Stimulated activated CD8-positive, alpha-beta memory T cell treated with anti-CD3 and anti-CD28 coated beads, Interleukin-15, amount 100 ng/mL, for 48 hours (primary cell): Measurements from ENCODE around the gene B4GALNT1.
"Not testable (repeated sequence)": the region's sequence is repeated elsewhere in the genome, so short reads cannot be mapped to it uniquely, and the experiment has no call there.

Experiments
- DNase-seq, 2 donors: peaks; one replicate each; pipeline ENCODE4 v3.0.0-alpha.2; 2020; ENCODE audit warnings: low read depth in 2 of 2

The B4GALNT1 gene

GRCh38 chr12:57637364-57637763 lies 4.4 kb upstream of the B4GALNT1 start:
- DNase-seq, result no peak

- not testable (repeated sequence) for DNase-seq
These were observed 3.7 kb upstream of the B4GALNT1 start for GRCh38 chr12:57636731-57637130.

DNA sequence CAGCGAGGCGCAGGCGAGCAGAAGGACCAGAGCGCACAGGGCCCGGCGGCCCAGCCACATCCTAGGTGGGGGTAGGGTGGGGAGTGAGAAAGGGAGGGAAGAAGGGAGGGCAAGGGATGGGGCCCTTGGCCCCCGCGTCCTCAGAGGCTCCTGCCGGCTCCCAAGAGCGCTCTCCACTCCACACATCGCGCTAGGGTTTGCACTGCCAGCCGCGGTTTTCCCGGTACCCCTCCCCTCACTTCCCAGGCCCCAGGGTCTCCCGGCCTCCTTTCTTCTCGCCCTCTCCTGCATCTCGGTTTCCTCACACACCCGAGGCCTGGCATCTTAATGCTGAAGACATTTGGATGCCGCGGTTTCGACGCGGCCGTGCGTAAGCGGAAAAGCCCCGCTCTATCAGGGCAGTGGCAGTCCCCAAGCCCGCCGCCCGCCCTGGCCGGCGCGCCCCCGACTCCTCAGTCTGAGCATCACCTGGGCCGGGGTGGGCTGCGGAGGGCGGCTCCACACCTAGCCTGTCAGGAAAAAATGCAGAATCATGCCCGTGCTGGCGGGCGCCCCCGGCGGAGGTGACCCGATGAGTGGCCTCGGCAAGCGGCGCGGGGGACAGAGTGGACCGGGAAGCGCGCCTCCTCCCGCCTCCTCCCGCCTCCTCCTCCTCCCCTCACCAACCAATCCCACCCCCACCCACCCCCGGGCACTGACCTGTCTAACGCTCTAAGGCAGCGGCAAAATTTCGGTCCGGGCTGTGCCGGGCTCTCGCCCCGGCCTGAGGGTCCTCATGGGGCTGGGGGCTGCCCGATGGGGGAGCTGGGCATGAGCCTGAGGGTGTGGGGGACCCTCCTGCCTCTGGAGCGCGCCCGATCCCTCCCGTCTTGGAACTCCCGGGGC lies 686 bp downstream of the B4GALNT1 start:
- no peak for DNase-seq

GRCh38 chr12:57631566-57632072 lies 1.4 kb downstream of the B4GALNT1 start:
- no peak for DNase-seq

DNA sequence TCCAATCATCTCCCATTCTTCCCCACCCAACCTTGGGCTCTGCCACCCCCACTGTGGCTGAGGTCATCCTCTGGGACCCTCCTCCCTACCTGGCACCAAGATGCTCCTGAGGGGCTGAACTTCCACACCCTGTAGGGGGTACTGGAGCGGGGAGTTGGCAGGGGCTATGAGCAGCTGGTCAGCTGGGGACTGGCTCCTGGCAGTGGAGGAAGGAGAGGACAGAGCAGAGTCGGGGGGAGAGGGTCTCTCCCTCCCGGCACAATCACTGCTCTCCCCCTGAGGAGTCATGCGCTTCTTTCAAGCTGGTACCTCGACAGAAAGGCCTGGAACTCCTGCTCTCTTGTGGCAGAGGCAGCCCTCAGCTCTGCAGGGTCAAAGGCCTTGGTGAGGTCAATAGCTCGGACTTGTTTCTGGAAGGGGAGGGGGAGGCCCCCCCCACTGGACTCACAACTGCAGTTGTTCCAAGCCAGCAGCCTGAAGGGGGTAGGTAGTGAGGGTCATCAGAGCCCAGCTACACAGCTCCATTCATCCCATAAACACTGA lies 2.0 kb downstream of the B4GALNT1 start:
- no peak for DNase-seq

- no peak for DNase-seq
These were observed 3.0 kb downstream of the B4GALNT1 start for GRCh38 chr12:57629897-57630471.

DNA sequence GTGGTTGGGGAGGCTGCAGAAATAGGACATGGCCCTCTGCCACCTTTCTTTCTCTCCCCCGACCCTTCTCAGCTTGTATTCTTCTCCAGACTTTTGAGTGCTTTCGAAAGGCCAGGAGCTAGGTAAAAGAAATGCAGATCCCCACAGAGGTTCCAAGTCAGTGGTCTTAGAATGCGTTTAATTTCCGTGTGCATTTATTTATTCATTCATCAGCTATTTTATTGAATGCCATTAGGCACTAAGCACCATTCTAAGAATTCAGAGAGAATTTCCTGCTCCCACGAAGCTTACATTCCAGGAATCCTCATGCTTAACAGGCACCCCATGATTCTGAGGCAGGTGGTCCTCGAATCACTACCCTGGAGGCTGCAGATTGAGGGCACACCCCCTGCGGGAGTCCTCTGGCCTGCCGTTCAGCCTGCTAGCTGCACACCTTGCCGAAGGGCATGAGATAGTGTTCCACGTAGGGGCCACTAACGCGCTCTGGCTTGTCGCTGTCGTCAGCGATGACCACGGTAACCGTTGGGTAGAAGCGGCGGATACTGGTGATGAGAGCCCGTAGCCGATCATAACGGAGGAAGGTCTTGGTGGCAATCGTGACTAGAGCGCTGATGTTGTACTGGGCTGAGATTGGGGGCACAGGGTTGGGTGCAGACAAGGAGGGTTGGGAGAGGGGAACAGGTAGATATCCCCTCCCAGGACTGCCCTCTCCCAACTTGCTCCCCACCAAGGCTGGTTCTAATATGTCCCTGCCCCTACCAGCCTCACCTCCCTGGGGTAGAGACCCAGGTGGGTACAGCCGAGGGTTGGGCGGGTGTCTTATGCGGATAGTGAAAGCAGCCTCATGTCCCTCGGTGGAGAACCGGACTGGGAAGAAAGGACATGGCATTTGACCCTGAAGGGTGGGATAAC lies 4.5 kb downstream of the B4GALNT1 start:
- DNase-seq, result no peak

GRCh38 chr12:57627501-57628279 lies 5.3 kb downstream of the B4GALNT1 start:
- DNase-seq, result no peak

GRCh38 chr12:57626921-57627445 lies 6.0 kb downstream of the B4GALNT1 start:
- no peak for DNase-seq

DNA sequence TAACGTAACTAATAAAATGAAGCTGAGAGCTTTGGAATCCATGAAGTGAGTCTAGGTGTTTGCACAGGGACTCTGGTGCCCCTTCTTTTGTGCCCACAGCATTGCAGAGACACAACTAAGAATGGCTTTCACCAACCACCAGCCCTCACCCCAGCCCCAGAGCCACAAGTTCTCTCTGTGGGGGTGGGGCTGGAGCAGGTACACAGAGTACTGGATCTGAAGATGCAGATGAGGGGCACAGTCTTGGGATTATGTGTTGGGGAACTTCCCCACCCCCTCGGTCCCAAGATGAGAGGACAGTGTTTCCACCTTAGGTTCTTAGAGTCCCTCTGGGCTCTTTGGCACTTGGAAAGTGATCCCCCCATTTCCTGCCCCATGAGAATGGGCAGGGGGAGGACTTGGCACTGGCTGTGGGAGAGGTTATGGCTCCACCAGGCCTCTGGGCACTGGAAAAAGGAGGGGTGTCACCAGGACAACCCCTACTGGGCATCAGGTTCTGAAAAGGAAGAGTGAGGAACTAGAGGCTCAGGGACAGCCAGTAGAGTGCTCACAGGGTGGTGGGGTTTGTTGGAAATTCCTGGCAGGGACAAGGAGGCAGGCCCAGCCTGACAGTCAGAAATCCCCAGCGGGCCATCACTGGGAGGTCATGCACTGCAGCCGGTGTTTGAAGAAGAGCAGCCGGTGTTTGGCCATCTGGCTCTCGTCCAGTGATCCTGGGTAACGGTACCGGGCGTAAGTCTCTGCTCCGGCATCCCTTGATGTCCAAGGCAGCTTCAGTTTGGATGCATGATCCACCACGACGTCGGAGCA lies 6.7 kb downstream of the B4GALNT1 start:
- DNase-seq, result no peak

DNA sequence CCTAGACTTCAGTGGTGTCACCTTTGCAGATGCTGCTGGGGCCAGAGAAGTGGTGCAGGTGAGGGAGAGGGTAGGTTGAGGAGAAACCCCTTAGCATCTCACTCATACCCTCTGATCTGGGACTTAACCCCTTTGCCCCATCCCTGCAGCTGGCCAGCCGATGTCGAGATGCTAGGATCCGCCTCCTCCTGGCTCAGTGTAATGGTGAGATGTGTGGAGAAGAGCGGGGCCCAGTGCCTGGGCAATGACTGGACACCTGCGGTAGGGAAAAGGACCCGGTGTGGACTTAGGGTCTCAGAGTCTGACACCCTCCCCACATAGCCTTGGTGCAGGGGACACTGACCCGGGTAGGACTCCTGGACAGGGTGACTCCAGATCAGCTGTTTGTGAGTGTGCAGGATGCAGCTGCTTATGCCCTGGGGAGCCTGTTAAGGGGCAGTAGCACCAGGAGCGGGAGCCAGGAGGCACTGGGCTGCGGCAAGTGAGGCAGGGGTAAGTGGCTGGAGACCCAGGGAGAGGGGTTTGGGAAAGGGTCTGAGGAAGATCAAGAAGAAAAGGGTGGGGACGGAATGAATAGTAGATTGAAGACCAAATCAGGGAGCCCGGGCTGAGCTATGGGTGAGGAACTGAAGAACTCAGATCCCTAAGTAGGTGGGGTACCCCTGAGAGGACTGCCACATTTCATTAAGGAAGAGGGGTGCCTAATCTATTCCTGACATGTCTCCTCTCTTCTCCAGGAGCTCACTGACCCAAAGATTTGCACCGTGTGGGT lies 7.6 kb downstream of the B4GALNT1 start:
- DNase-seq, result no peak

- DNase-seq, result no peak
These were observed 8.4 kb downstream of the B4GALNT1 start for GRCh38 chr12:57624441-57625220.

GRCh38 chr12:57623811-57624390 lies 9.1 kb downstream of the B4GALNT1 start:
- DNase-seq, result no peak

DNA sequence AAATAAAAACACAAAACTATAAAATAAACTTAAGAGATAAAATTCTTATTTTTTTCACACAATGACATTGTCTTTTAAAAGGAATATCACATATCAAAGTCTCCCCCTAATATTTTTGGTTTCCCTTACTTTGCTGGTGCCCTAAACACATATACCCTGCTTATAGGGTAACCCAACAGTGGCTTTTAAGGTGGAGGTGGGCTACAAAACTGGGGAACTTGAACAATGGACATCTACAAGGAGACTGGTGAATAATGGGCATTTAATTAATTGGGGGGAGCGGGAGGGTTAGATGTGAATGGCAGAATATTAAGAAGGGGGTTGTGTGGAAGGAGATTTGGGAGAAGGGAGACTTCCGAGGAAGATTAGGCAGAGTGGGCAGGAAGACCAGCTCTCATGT lies 9.6 kb downstream of the B4GALNT1 start:
- DNase-seq, result no peak

DNA sequence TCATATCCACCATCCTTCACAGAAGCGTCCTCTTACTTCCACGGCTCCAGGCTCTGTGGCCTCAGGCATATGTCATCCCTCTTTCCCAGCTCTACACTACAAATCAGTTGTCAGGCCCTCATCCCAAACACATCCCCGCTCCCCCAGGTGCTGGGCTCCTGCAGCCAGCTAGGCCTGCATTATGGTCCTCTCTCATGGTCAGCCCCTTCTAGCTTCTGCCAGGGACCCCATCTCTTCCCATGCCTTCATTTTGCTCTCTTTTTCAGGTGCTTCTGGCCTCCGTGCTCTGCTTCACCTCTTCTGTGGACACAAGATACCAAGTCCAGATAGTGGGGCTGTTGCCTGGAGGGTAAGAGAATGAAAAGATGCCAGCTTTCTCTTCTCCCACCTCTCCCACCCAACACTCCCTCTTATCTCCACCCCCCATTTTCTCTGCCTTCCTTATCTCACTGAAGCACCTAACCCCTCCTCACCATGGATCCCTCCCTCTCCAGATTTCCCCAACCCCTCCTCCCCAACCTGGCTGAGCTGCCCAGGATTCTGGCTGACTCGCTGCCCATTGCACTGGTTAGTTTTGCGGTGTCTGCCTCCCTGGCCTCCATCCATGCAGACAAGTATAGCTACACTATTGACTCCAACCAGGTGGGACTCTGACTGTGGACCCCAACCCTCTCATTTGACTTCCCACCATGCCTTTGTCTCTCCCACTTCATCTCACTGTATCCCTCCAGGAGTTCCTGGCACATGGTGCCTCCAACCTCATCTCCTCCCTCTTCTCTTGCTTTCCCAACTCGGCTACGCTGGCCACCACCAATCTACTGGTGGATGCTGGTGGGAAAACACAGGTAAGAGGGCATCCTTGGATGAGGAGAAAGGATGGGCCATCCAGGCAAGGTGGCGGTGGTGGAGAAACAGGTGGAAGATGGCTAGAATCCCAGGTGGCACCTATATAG lies 10.4 kb downstream of the B4GALNT1 start:
- DNase-seq, result no peak

DNA sequence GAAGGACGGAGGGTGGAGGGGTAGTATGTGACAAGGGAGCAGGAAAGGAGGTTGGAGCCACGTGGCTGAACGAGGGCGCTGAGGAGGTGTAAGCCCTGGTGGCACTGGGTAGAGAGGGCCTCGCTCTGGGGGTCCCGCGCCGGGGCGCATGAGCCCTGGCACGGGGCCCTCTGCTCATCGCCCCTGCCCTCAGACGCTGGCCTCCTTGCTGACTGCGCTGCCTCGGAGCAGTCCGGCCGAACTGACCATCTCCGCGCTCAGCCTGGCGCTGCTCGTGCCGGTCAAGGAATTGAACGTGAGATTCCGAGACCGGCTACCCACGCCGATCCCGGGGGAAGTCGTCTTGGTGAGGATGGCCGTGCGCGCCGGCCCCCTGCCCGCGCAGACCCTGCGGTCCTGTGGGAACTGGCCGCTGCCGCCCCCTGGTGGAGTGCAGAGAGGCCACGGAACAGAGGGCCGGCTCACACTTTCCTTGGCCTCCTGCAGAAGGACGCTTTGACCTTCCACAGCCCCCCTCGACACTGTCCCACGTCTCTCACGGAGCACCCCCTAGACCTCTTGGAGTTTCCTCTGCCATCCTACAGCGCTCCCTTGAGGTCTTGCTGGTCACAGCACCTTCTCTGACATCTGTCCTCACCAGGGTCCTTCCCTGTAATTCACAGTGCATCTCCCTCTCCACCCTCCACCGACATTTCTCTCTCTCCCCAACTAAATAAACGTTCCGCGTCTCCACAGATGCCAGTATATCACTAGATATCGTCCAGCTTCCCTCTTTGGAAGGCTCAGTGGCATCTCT lies 11.3 kb downstream of the B4GALNT1 start:
- DNase-seq, result no peak
